ENCODE measurements around the gene ITPKC.

- TF ChIP-seq CTCF (IDR thresholded peaks at IDR 0.05) (no peak), POLR2A (IDR thresholded peaks at IDR 0.05) (no peak)
These were observed 6.8 kb downstream of the ITPKC start for GRCh38 chr19:40723661-40724254.
